ENCODE results near the gene GABRR3. TPM values are rescaled to one million over a fixed set of nuclear protein-coding genes. Genes with fewer than 3 reads are reported as not detected.

GABRR3 gene
- polyA plus RNA-seq, 1 of the 3 experiments (the other 2 are of a cell fraction), result not detected

- POLR2A ChIA-PET, result no interaction called here
- Histone ChIP-seq H3K9me3 (no peaks in the 10 kb centered on the region), H3F3A (replicated peaks; ENCODE audit: insufficient read depth) (no peaks in the 10 kb centered on the region), H3K79me2 (ENCODE audit: insufficient read depth) (no peaks in the 10 kb centered on the region), H2AFZ (ENCODE audit: low read depth) (no peak overlapping the region), H3K27ac (ENCODE audit: low read depth in 2 of 2, low read length in 1 of 2) (no peak overlapping the region), H3K4me2 (no peak overlapping the region), H3K27me3 (ENCODE audit: insufficient read depth) (no peaks in the 10 kb centered on the region), H3K4me3 (ENCODE audit: low read depth in 2 of 2, low read length in 1 of 2) (no peak overlapping the region), H4K20me1 (ENCODE audit: insufficient read depth) (no peaks in the 10 kb centered on the region), H3K4me1 (ENCODE audit: control insufficient read depth in 1 of 2, insufficient read depth in 2 of 2, low read depth in 1 of 2, low read length in 1 of 2) (no peaks in the 10 kb centered on the region; a peak in 1 of 4 replicates), H3K9ac (no peak overlapping the region), H3K9me2 (no peaks in the 10 kb centered on the region), H3K36me3 (replicated peaks in 1 of 2; ENCODE audit: control insufficient read depth in 1 of 2, insufficient read depth in 2 of 2, low read length in 1 of 2) (no peaks in the 10 kb centered on the region)
- DNase-seq, result no peak
- no peak for TF ChIP-seq EZH2phosphoT487 (IDR thresholded peaks at IDR 0.05; ENCODE audit: borderline replicate concordance, low read depth)
- TF ChIP-seq USF1 (IDR thresholded peaks at IDR 0.05; ENCODE audit: borderline replicate concordance, low read depth), result no peak
- no peak for TF ChIP-seq ZBTB33 (IDR thresholded peaks at IDR 0.05; ENCODE audit: borderline replicate concordance, low read depth)
- no peak for TF ChIP-seq TEAD4 (IDR thresholded peaks at IDR 0.05; ENCODE audit: borderline replicate concordance, insufficient read depth)
- TF ChIP-seq TCF12 (IDR thresholded peaks at IDR 0.05), result no peak
- no peak for TF ChIP-seq ELF1 (IDR thresholded peaks at IDR 0.05)
- TF ChIP-seq GATA2 (CRISPR knock-in tag; IDR thresholded peaks at IDR 0.05), result no peak
- no peak for TF ChIP-seq CHD2 (IDR thresholded peaks at IDR 0.05; ENCODE audit: low read length, partially characterized antibody)
- TF ChIP-seq NFIC (IDR thresholded peaks at IDR 0.05; ENCODE audit: borderline replicate concordance), result no peak
- TF ChIP-seq PBX3 (IDR thresholded peaks at IDR 0.05), result no peak
- no peak for TF ChIP-seq CTCF (IDR thresholded peaks at IDR 0.05)
- no peak for TF ChIP-seq REST (IDR thresholded peaks at IDR 0.05; ENCODE audit: low read depth, low read length)
- no peak for TF ChIP-seq SIN3A (IDR thresholded peaks at IDR 0.05; ENCODE audit: borderline replicate concordance, low read depth, low read length)
- no peak for TF ChIP-seq YY1 (IDR thresholded peaks at IDR 0.05; ENCODE audit: low read depth)
- TF ChIP-seq IRF3 (IDR thresholded peaks at IDR 0.05; ENCODE audit: low read depth, low read length), result no peak
- no peak for TF ChIP-seq NRF1 (IDR thresholded peaks at IDR 0.05; ENCODE audit: low read depth, low read length)
- TF ChIP-seq RCOR1 (IDR thresholded peaks at IDR 0.05; ENCODE audit: low read length), result no peak
- no peak for TF ChIP-seq POLR2AphosphoS5 (IDR thresholded peaks at IDR 0.05; ENCODE audit: low read depth, low read length)
- WGBS (ENCODE audit: low lambda C conversion rate), result 47% methylated on average over 5 of the region's 7 CpGs
- CTCF ChIA-PET, result interaction anchor here (0.8 to 2.7 kb wide), 5 partner anchors 11 to 291 kb away, joined by 3 to 7 read pairs (median 4); no protein-coding TSS in a partner anchor
Measured at GRCh38 chr3:98010194-98010882, 24.8 kb downstream of the GABRR3 start.
